K562 (cell line): ENCODE results near the gene NRSN2. TPM values are rescaled to one million over a fixed set of nuclear protein-coding genes. Genes with fewer than 3 reads are reported as not detected.

ENCODE experiments used
- CREB1 ChIP-seq, 2 experiments: sonication (generic) in 1 of 2; formaldehyde crosslinking in 1 of 2; IDR thresholded peaks; 2 replicates each; pipeline versions ENCODE4 v1.6.1 to v1.8.0; 2012 to 2022; ENCODE audit warnings: inconsistent platforms in 1 of 2, mild to moderate bottlenecking in 1 of 2, missing genetic modification reagents in 1 of 2, moderate library complexity in 1 of 2
- ESRRB ChIP-seq: fragments of 250-450 bp; sonication (Bioruptor Pico); IDR thresholded peaks from 2 replicates; pipeline ENCODE4 v1.5.0; 2020; ENCODE audit warnings: mild to moderate bottlenecking, moderate library complexity, borderline replicate concordance
- FIP1L1 ChIP-seq: fragments of 200-400 bp; formaldehyde crosslinking; IDR thresholded peaks from 2 replicates; pipeline ENCODE4 v1.6.1; 2018; ENCODE audit warnings: mild to moderate bottlenecking, low read depth, low read length; ENCODE audit not compliant: poor library complexity, severe bottlenecking
- FUS ChIP-seq: fragments of 200-400 bp; formaldehyde crosslinking; optimal IDR thresholded peaks from 2 replicates; pipeline ENCODE3; 2017; ENCODE audit warnings: low read depth, low read length
- GTF3C2 ChIP-seq: IDR thresholded peaks from 3 replicates; pipeline ENCODE4 v1.6.1; 2011; ENCODE audit warnings: borderline replicate concordance, mild to moderate bottlenecking, moderate library complexity; ENCODE audit not compliant: insufficient read length; ENCODE audit errors: extremely low read depth
- HNRNPH1 ChIP-seq: fragments of 200-400 bp; formaldehyde crosslinking; optimal IDR thresholded peaks from 2 replicates; pipeline ENCODE3; 2017; ENCODE audit warnings: low read depth, mild to moderate bottlenecking, low read length, moderate library complexity
- KAT8 ChIP-seq: fragments of 450-650 bp; IDR thresholded peaks from 2 replicates; pipeline ENCODE4 v1.6.1; 2016; ENCODE audit warnings: low read depth, mild to moderate bottlenecking
- KLF10 ChIP-seq: fragments of 250-450 bp; sonication (Bioruptor Pico); IDR thresholded peaks from 2 replicates; pipeline ENCODE4 v1.6.1; 2021; ENCODE audit warnings: matching md5 sums
- MTA3 ChIP-seq: fragments of 450-650 bp; formaldehyde crosslinking; IDR thresholded peaks from 2 replicates; pipeline ENCODE4 v1.6.1; 2017; ENCODE audit warnings: mild to moderate bottlenecking, borderline replicate concordance
- NFYB ChIP-seq: IDR thresholded peaks from 2 replicates; pipeline ENCODE4 v1.6.1; 2011; ENCODE audit warnings: mild to moderate bottlenecking, moderate library complexity; ENCODE audit not compliant: insufficient read length; ENCODE audit errors: extremely low read depth
- POLR2AphosphoS5 ChIP-seq: IDR thresholded peaks from 2 replicates; pipeline ENCODE4 v1.6.1; 2011; ENCODE audit warnings: mild to moderate bottlenecking, low read depth, low read length, moderate library complexity; ENCODE audit not compliant: control insufficient read depth, insufficient read depth
- POLR3A ChIP-seq: IDR thresholded peaks from 2 replicates; pipeline ENCODE4 v1.6.1; 2011; ENCODE audit warnings: borderline replicate concordance, mild to moderate bottlenecking, moderate library complexity; ENCODE audit not compliant: insufficient read length, insufficient read depth; ENCODE audit errors: extremely low read depth
- PPARD ChIP-seq: fragments of 250-450 bp; sonication (Bioruptor Pico); IDR thresholded peaks from 2 replicates; pipeline ENCODE4 v1.8.0; 2022; ENCODE audit warnings: inconsistent platforms, mild to moderate bottlenecking, moderate library complexity
- PRMT5 ChIP-seq: sonication (generic); formaldehyde crosslinking; IDR thresholded peaks from 2 replicates; pipeline ENCODE4 v1.5.0; 2020; ENCODE audit warnings: missing genetic modification reagents
- SAP30 ChIP-seq: fragments of 200-600 bp; sonication (generic); IDR thresholded peaks from 2 replicates; pipeline ENCODE4 v1.6.1; 2012; ENCODE audit warnings: borderline replicate concordance, low read depth, mild to moderate bottlenecking, moderate library complexity, low read length, control low read depth, inconsistent platforms; ENCODE audit not compliant: insufficient read depth, poor library complexity, severe bottlenecking
- USF2 ChIP-seq: sonication (generic); formaldehyde crosslinking; IDR thresholded peaks from 2 replicates; pipeline ENCODE4 v1.5.0; 2020; ENCODE audit warnings: missing genetic modification reagents
- ZNF444 ChIP-seq: fragments of 250-450 bp; sonication (Bioruptor Pico); IDR thresholded peaks from 2 replicates; pipeline ENCODE4 v1.4.0; 2020; ENCODE audit warnings: mild to moderate bottlenecking, moderate library complexity
- polyA plus RNA-seq, 8 experiments: library from polyadenylated mRNA; depleted of rRNA in 4 of 8; stranded (reverse) in 5 of 8; unstranded in 3 of 8; fragments of >200 nt; fragmentation: Nextera tagmentation in 2 of 8; fragmentation: Illumina TruSeq in 1 of 8; extraction: Ambion mirVana in 2 of 8; extraction: Trizol in 1 of 8; gene quantifications; 2 replicates each; pipeline versions ENCODE4 v1.2.1 to v1.2.3, GENCODE V29; 2011 to 2014; ENCODE audit warnings: inconsistent platforms in 1 of 8, missing spikeins in 1 of 8
- total RNA-seq, 7 experiments: library from RNA; depleted of rRNA in 6 of 7; stranded (reverse); fragments of >200 nt in 6 of 7; fragmentation: Illumina TruSeq in 2 of 7; extraction: Trizol in 2 of 7; gene quantifications; 2 replicates each; pipeline versions ENCODE4 v1.2.1 to v1.2.3, GENCODE V29; 2011 to 2021; ENCODE audit warnings: low replicate concordance in 1 of 7
- TF ChIP-seq, protein P1 (sequence below), 2 experiments: fragments of 150-350 bp in 1 of 2; IDR thresholded peaks; 2 replicates each; pipeline ENCODE4 v1.6.1; 2012 to 2016; ENCODE audit warnings: low read depth in 2 of 2, low read length in 2 of 2, mild to moderate bottlenecking in 1 of 2, moderate library complexity in 1 of 2

The NRSN2 gene
- total and polyA plus RNA-seq, 9 of the 15 experiments (the other 6 are each of a cell fraction or from before 2014, with no cell fraction given) = 7.5 to 29.7 (median 11.1) TPM

- no peak for TF ChIP-seq NFYB
- no peak for TF ChIP-seq FIP1L1
- no peak for TF ChIP-seq POLR3A
- TF ChIP-seq PRMT5 (CRISPR knock-in tag) = no peak
- peak; percentile 55 for TF ChIP-seq POLR2AphosphoS5
- TF ChIP-seq, protein P1, sequence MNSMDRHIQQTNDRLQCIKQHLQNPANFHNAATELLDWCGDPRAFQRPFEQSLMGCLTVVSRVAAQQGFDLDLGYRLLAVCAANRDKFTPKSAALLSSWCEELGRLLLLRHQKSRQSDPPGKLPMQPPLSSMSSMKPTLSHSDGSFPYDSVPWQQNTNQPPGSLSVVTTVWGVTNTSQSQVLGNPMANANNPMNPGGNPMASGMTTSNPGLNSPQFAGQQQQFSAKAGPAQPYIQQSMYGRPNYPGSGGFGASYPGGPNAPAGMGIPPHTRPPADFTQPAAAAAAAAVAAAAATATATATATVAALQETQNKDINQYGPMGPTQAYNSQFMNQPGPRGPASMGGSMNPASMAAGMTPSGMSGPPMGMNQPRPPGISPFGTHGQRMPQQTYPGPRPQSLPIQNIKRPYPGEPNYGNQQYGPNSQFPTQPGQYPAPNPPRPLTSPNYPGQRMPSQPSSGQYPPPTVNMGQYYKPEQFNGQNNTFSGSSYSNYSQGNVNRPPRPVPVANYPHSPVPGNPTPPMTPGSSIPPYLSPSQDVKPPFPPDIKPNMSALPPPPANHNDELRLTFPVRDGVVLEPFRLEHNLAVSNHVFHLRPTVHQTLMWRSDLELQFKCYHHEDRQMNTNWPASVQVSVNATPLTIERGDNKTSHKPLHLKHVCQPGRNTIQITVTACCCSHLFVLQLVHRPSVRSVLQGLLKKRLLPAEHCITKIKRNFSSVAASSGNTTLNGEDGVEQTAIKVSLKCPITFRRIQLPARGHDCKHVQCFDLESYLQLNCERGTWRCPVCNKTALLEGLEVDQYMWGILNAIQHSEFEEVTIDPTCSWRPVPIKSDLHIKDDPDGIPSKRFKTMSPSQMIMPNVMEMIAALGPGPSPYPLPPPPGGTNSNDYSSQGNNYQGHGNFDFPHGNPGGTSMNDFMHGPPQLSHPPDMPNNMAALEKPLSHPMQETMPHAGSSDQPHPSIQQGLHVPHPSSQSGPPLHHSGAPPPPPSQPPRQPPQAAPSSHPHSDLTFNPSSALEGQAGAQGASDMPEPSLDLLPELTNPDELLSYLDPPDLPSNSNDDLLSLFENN (IDR thresholded peaks at IDR 0.05; ENCODE audit: low read depth in 2 of 2, low read length in 2 of 2) = no peak
- TF ChIP-seq USF2 = no peak
- TF ChIP-seq ZNF444 (CRISPR knock-in tag) = no peak
- no peak for TF ChIP-seq SAP30
- TF ChIP-seq HNRNPH1 = no peak
- peak; percentile 95 for TF ChIP-seq CREB1 (IDR thresholded peaks at IDR 0.05)
- TF ChIP-seq CREB1 (CRISPR knock-in tag; IDR thresholded peaks at IDR 0.05) = peak; percentile 95
- TF ChIP-seq PPARD = no peak
- no peak for TF ChIP-seq KAT8
- TF ChIP-seq MTA3 = peak; percentile 97
- TF ChIP-seq FUS = no peak
- TF ChIP-seq GTF3C2 = no peak
- TF ChIP-seq ESRRB (CRISPR knock-in tag) = no peak
- TF ChIP-seq KLF10 (CRISPR knock-in tag) = no peak
Measured at GRCh38 chr20:373171-373890, 26.4 kb downstream of the NRSN2 start (continued).
